Activated CD4-positive, alpha-beta T cell treated with anti-CD3 and anti-CD28 coated beads for 36 hours (primary cell): ENCODE results near the gene ZDHHC18. TPM values are rescaled to one million over a fixed set of nuclear protein-coding genes. Genes with fewer than 3 reads are reported as not detected.
A peak's percentile ranks its signal among the peaks of the same experiment; 100 is the strongest.
"Not testable (repeated sequence)": the region's sequence is repeated elsewhere in the genome, so short reads cannot be mapped to it uniquely, and the experiment has no call there.

ENCODE experiments used
- ATAC-seq: fragments of 200-7000 bp; cut with Tn5 transposase; one replicate; pipeline ENCODE4 v1.10.0; 2021; ENCODE audit warnings: mild to moderate bottlenecking, moderate library complexity
- CTCF ChIA-PET: fragments of 350-600 bp; sonication (Branson Sonifier 250); formaldehyde crosslinking; loops from one replicate; lab custom pipeline; 2021; ENCODE audit warnings: antibody characterized with exemption; lab: Charles Lee
- POLR2A ChIA-PET: fragments of 350-600 bp; sonication (Branson Sonifier 250); formaldehyde crosslinking; loops from one replicate; lab custom pipeline; 2021; ENCODE audit warnings: antibody characterized with exemption, inconsistent platforms; lab: Charles Lee
- DNase-seq: peaks from one replicate; pipeline ENCODE4 v3.0.0-alpha.2; 2020
- H3K27ac Mint-ChIP-seq: one replicate; pipeline ENCODE4 v1.8.0; 2021; ENCODE audit warnings: mixed read lengths
- H3K27me3 Mint-ChIP-seq: one replicate; pipeline ENCODE4 v1.8.0; 2021; ENCODE audit warnings: mixed read lengths
- H3K36me3 Mint-ChIP-seq: one replicate; pipeline ENCODE4 v1.8.0; 2021; ENCODE audit warnings: low read depth, mixed read lengths
- H3K4me1 Mint-ChIP-seq: one replicate; pipeline ENCODE4 v1.8.0; 2021; ENCODE audit warnings: mixed read lengths
- H3K4me3 Mint-ChIP-seq: one replicate; pipeline ENCODE4 v1.8.0; 2021; ENCODE audit warnings: mild to moderate bottlenecking, moderate library complexity, mixed read lengths
- H3K9me3 Mint-ChIP-seq: one replicate; pipeline ENCODE4 v1.8.0; 2021; ENCODE audit warnings: low read depth, mixed read lengths
- intact Hi-C, 2 experiments: fragments of 100-400 bp; cut with DNase I in 1 of 2; cut with micrococcal nuclease in 1 of 2; formaldehyde crosslinking; loops; one replicate each; pipeline versions ENCODE4 v1.14.2 to v1.15.1; 2022 to 2024; cut with DNase I, micrococcal nuclease
- total RNA-seq, 2 experiments: library from RNA; stranded (reverse); gene quantifications; one replicate each; pipeline ENCODE4 v1.2.3, GENCODE V29; 2021

Gene ZDHHC18
- total RNA-seq, 2 experiments from 2014 or later = 51.6 to 66.0 TPM

- Mint-ChIP-seq H3K4me3 (no peak overlapping the region), H3K4me1 (peaks cover 72% of the 10 kb centered on the region), H3K27ac (peak overlapping the region; percentile 99), H3K27me3 (no peaks in the 10 kb centered on the region), H3K9me3 (no peaks in the 10 kb centered on the region), H3K36me3 (peaks cover 76% of the 10 kb centered on the region)
- POLR2A ChIA-PET = interaction anchor here (0.6 to 1.3 kb wide), 2 partner anchors 34 to 1683 kb away, joined by 4 to 5 read pairs; no protein-coding TSS in a partner anchor
- CTCF ChIA-PET = interaction anchor here (0.7 to 1.7 kb wide), 5 partner anchors 21 to 826 kb away, joined by 3 to 6 read pairs (median 4); partner anchors contain the start of gene GPN2
- ATAC-seq = no peak
- intact Hi-C loops = no loop called here
- no peak for DNase-seq
Measured at GRCh38 chr1:26831059-26831458, 4.6 kb downstream of the ZDHHC18 start.

- H3K4me3 Mint-ChIP-seq = no peak overlapping the region
- no peak for DNase-seq
Measured at GRCh38 chr1:26831546-26832248, 5.2 kb downstream of the ZDHHC18 start.

GRCh38 chr1:26832249-26832960 lies 5.9 kb downstream of the ZDHHC18 start:
- no peak for DNase-seq
- Mint-ChIP-seq H3K4me3 (peak overlapping the region; percentile 70), H3K27me3 (no peaks in the 10 kb centered on the region), H3K9me3 (no peaks in the 10 kb centered on the region), H3K27ac (peak overlapping the region; percentile 99), H3K36me3 (peaks cover 78% of the 10 kb centered on the region), H3K4me1 (peaks cover 72% of the 10 kb centered on the region)
- POLR2A ChIA-PET = interaction anchor here (1.0 to 1.7 kb wide), 3 partner anchors 22 to 34 kb away, joined by 3 to 20 read pairs (median 5); no protein-coding TSS in a partner anchor
- intact Hi-C loops = no loop called here
- CTCF ChIA-PET = interaction anchor here (0.5 to 3.4 kb wide), 11 partner anchors 9 to 1337 kb away, joined by 3 to 14 read pairs (median 3); partner anchors contain the start of gene GPATCH3
- no peak for ATAC-seq

More at GRCh38 chr1:26831546-26832248, 5.2 kb downstream of the ZDHHC18 start:
- Mint-ChIP-seq H3K4me1 (peaks cover 72% of the 10 kb centered on the region), H3K9me3 (no peaks in the 10 kb centered on the region), H3K36me3 (peaks cover 79% of the 10 kb centered on the region), H3K27me3 (no peaks in the 10 kb centered on the region), H3K27ac (peak overlapping the region; percentile 99)
- ChIA-PET POLR2A (interaction anchor here (0.6 to 1.3 kb wide), 2 partner anchors 33 to 1683 kb away, joined by 4 to 5 read pairs; no protein-coding TSS in a partner anchor), CTCF (interaction anchor here (0.6 to 3.4 kb wide), 5 partner anchors 22 to 1337 kb away, joined by 3 to 14 read pairs (median 4); no protein-coding TSS in a partner anchor)
- intact Hi-C loops = no loop called here
- ATAC-seq = no peak

- Mint-ChIP-seq H3K36me3 (peaks cover 76% of the 10 kb centered on the region), H3K27ac (peak overlapping the region; percentile 99), H3K4me3 (peak overlapping the region; percentile 70), H3K4me1 (peaks cover 69% of the 10 kb centered on the region), H3K27me3 (no peaks in the 10 kb centered on the region), H3K9me3 (no peaks in the 10 kb centered on the region)
- DNase-seq (peak; percentile 93), ATAC-seq (peak; percentile 95)
- ChIA-PET CTCF (interaction anchor here (0.6 to 3.4 kb wide), 24 partner anchors 11 to 472 kb away, joined by 3 to 14 read pairs (median 3); partner anchors contain the start of genes GPATCH3 and GPN2), POLR2A (interaction anchor here (1.0 to 1.7 kb wide), 4 partner anchors 23 to 43 kb away, joined by 3 to 20 read pairs (median 4); no protein-coding TSS in a partner anchor)
- intact Hi-C loops = no loop called here
Measured at GRCh38 chr1:26833432-26834405, 7.2 kb downstream of the ZDHHC18 start.

- H3K4me3 Mint-ChIP-seq, H3K27me3 Mint-ChIP-seq, ATAC-seq, DNase-seq, intact Hi-C loops, H3K9me3 Mint-ChIP-seq: not testable (repeated sequence)
- ChIA-PET CTCF (interaction anchor here (1.8 kb wide), 1 partner anchor 25 kb away, joined by 6 read pairs; the partner anchor contains the start of gene SFN), POLR2A (interaction anchor here (0.6 kb wide), 1 partner anchor 195 kb away, joined by 10 read pairs; no protein-coding TSS in a partner anchor)
- Mint-ChIP-seq H3K4me1 (peaks cover 40% of the 10 kb centered on the region), H3K27ac (peak overlapping the region; percentile 21), H3K36me3 (peaks cover 57% of the 10 kb centered on the region)
Measured at GRCh38 chr1:26837665-26838064, 11.2 kb downstream of the ZDHHC18 start.

GRCh38 chr1:26838474-26839338 lies 12.2 kb downstream of the ZDHHC18 start:
- CTCF ChIA-PET = interaction anchor here (0.7 to 1.8 kb wide), 9 partner anchors 10 to 235 kb away, joined by 3 to 6 read pairs (median 4); partner anchors contain the start of gene SFN
- POLR2A ChIA-PET = interaction anchor here (0.6 to 1.0 kb wide), 3 partner anchors 8 to 930 kb away, joined by 3 to 6 read pairs (median 3); no protein-coding TSS in a partner anchor
- peaks cover 29% of the 10 kb centered on the region for H3K4me1 Mint-ChIP-seq
- intact Hi-C loops = no loop called here
- no peaks in the 10 kb centered on the region for H3K27me3 Mint-ChIP-seq
- peaks cover 50% of the 10 kb centered on the region for H3K36me3 Mint-ChIP-seq
- H3K9me3 Mint-ChIP-seq = no peaks in the 10 kb centered on the region
- peak; percentile 76 for DNase-seq
- H3K4me3 Mint-ChIP-seq = no peak overlapping the region
- H3K27ac Mint-ChIP-seq = peak overlapping the region; percentile 86
- peak; percentile 93 for ATAC-seq

GRCh38 chr1:26839339-26839722 lies 12.8 kb downstream of the ZDHHC18 start:
- ChIA-PET POLR2A (interaction anchor here (0.9 to 1.0 kb wide), 2 partner anchors 9 to 26 kb away, joined by 3 read pairs; no protein-coding TSS in a partner anchor), CTCF (interaction anchor here (0.6 to 1.3 kb wide), 9 partner anchors 10 to 315 kb away, joined by 3 to 6 read pairs (median 3); partner anchors contain the start of gene SLC9A1)
- H3K4me3 Mint-ChIP-seq = no peak overlapping the region
- intact Hi-C loops = no loop called here
- ATAC-seq = peak; percentile 6
- peaks cover 27% of the 10 kb centered on the region for H3K4me1 Mint-ChIP-seq
- no peaks in the 10 kb centered on the region for H3K27me3 Mint-ChIP-seq
- H3K27ac Mint-ChIP-seq = peak overlapping the region; percentile 56
- DNase-seq = no peak
- no peaks in the 10 kb centered on the region for H3K9me3 Mint-ChIP-seq
- H3K36me3 Mint-ChIP-seq = peaks cover 51% of the 10 kb centered on the region

GRCh38 chr1:26839779-26840178 lies 13.3 kb downstream of the ZDHHC18 start:
- H3K36me3 Mint-ChIP-seq = peaks cover 50% of the 10 kb centered on the region
- CTCF ChIA-PET = interaction anchor here (0.6 to 1.2 kb wide), 4 partner anchors 16 to 315 kb away, joined by 3 to 4 read pairs (median 4); partner anchors contain the start of gene SLC9A1

GRCh38 chr1:26844424-26845196 lies 18.1 kb downstream of the ZDHHC18 start:
- Mint-ChIP-seq H3K27ac (no peak overlapping the region), H3K4me3 (no peak overlapping the region), H3K27me3 (no peaks in the 10 kb centered on the region), H3K36me3 (peaks cover 40% of the 10 kb centered on the region), H3K4me1 (peaks cover 8% of the 10 kb centered on the region), H3K9me3 (no peaks in the 10 kb centered on the region)
- no peak for ATAC-seq
- ChIA-PET CTCF (interaction anchor here (1.0 to 1.3 kb wide), 2 partner anchors 12 to 23 kb away, joined by 3 read pairs; no protein-coding TSS in a partner anchor), POLR2A (no interaction called here)
- no peak for DNase-seq
- intact Hi-C loops = no loop called here

More at GRCh38 chr1:26839779-26840178, 13.3 kb downstream of the ZDHHC18 start:
- Mint-ChIP-seq H3K27ac (no peak overlapping the region), H3K4me1 (peaks cover 24% of the 10 kb centered on the region), H3K4me3 (no peak overlapping the region), H3K9me3 (no peaks in the 10 kb centered on the region), H3K27me3 (no peaks in the 10 kb centered on the region)
- intact Hi-C loops = no loop called here
- POLR2A ChIA-PET = interaction anchor here (0.6 kb wide), 1 partner anchor 130 kb away, joined by 14 read pairs; no protein-coding TSS in a partner anchor
- ATAC-seq (no peak), DNase-seq (no peak)
